Vagina (tissue), 2 donors: ENCODE data around the gene DENND2D.

ENCODE experiments used
- CTCF ChIP-seq, 3 experiments: fragments of 450-650 bp in 2 of 3; fragments of 200-600 bp in 1 of 3; sonication (generic) in 1 of 3; IDR thresholded peaks; one replicate each; pipeline ENCODE4 v1.5.1; 2017 to 2019; ENCODE audit warnings: antibody characterized with exemption in 3 of 3, mild to moderate bottlenecking in 2 of 3, moderate library complexity in 2 of 3
- POLR2A ChIP-seq, 2 donors: fragments of 450-650 bp; IDR thresholded peaks; one replicate each; pipeline ENCODE4 v1.6.1; 2017; ENCODE audit warnings: antibody characterized with exemption in 2 of 2, mild to moderate bottlenecking in 2 of 2, moderate library complexity in 2 of 2

GRCh38 chr1:111183308-111184069 is 17.0 kb downstream of the DENND2D start:
- TF ChIP-seq POLR2A (IDR thresholded peaks at IDR 0.05) (no peak), CTCF (IDR thresholded peaks at IDR 0.05) (no peak)
